GM20000 (cell line): Measurements from ENCODE around the gene DLG2.

Experiments used
- DNase-seq: peaks from one replicate; pipeline ENCODE4 v3.0.0; 2012; ENCODE audit warnings: low spot score
- TF ChIP-seq, protein P1 (sequence below): IDR thresholded peaks from 2 replicates; pipeline ENCODE4 v1.5.1; 2012; ENCODE audit warnings: mild to moderate bottlenecking, control low read depth; ENCODE audit errors: extremely low read depth, missing control alignments

DLG2 gene

DNA sequence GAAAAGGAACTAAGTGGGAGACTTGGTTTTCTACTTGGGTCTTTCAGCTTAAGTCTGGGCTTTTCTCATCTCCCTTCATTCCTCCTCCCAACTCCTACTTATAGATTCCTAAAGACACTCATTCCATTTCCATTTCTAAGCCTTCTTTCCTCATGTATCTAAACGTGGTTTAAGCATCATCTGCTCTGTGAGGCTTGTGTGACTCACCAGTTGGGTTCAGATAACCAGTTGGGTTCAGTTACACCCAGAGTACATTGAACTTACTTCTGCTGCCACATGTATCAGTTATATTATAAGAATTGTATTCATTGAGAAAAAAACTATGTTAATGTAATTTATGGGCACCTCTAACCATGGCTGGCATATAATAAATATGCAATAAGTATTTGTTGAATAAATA lies 1509.8 kb downstream of the DLG2 start:
- no peak for DNase-seq
- TF ChIP-seq, protein P1, sequence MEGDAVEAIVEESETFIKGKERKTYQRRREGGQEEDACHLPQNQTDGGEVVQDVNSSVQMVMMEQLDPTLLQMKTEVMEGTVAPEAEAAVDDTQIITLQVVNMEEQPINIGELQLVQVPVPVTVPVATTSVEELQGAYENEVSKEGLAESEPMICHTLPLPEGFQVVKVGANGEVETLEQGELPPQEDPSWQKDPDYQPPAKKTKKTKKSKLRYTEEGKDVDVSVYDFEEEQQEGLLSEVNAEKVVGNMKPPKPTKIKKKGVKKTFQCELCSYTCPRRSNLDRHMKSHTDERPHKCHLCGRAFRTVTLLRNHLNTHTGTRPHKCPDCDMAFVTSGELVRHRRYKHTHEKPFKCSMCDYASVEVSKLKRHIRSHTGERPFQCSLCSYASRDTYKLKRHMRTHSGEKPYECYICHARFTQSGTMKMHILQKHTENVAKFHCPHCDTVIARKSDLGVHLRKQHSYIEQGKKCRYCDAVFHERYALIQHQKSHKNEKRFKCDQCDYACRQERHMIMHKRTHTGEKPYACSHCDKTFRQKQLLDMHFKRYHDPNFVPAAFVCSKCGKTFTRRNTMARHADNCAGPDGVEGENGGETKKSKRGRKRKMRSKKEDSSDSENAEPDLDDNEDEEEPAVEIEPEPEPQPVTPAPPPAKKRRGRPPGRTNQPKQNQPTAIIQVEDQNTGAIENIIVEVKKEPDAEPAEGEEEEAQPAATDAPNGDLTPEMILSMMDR: no peak

DNA sequence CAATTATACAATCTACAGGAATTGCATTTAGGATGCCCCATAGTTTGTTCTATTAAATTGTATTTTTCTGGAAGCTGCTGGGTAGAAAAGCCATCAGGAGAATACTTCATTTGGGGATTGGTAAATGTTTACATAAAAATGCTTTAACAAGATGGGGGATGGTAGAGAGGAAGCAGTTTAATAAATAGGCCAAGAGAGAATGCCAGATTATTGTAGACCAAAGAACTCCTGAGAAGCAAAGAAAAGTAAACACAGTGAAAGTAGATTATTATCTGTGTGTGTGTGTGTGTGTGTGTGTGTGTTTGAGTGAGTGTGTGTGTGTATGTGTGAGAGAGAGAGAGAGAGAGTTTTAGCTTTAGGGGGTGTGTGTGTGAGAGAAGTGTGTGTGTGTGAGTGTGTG lies 1520.6 kb downstream of the DLG2 start:
- no peak for DNase-seq
- TF ChIP-seq, protein P1: no peak

DNA sequence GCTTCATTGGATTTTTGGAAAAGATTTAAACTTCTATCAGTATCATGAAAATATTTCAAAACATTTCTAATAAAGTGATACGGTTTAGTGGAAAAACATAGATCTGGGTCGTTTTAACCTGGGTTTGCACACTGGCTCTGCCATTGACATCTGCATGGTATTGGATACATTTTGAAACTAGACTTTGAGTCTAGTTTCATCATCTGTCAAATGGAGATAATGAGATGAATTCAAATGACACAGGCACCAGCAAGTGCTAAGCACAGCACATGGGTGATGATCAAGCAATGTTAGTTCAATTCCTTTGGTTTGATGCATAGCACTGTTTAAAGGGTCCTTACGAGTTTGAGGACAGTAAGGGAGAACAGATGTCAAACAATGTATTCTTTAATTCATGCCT lies 1522.0 kb downstream of the DLG2 start:
- TF ChIP-seq, protein P1: no peak

DNA sequence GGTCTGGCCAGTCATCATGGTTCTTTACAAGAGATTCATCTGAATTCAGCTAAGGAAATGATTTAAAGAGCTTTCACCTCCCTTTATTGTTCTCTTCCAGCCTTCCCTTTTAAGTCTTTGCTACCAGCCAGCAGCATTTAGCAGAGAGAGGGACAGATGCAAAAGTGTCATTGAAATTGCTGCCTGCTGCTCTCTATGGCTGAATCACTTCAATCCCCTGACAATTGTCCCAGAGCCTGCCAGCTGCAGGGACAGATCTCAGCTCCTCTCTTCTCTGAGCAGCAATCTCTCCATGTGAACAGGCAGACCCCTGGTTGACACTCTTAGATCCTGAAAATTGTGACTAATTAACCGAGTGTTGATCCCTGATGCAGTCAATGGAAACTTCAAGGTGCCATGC lies 1524.0 kb downstream of the DLG2 start:
- DNase-seq: no peak
- TF ChIP-seq, protein P1: no peak

More for the DNA sequence above, 1522.0 kb downstream of the DLG2 start:
- DNase-seq: no peak

GRCh38 chr11:84097186-84097585 lies 1530.0 kb downstream of the DLG2 start:
- DNase-seq: no peak

GRCh38 chr11:84091212-84091986 lies 1535.7 kb downstream of the DLG2 start:
- TF ChIP-seq, protein P1: no peak
- no peak for DNase-seq

More at GRCh38 chr11:84097186-84097585, 1530.0 kb downstream of the DLG2 start:
- TF ChIP-seq, protein P1: no peak

DNA sequence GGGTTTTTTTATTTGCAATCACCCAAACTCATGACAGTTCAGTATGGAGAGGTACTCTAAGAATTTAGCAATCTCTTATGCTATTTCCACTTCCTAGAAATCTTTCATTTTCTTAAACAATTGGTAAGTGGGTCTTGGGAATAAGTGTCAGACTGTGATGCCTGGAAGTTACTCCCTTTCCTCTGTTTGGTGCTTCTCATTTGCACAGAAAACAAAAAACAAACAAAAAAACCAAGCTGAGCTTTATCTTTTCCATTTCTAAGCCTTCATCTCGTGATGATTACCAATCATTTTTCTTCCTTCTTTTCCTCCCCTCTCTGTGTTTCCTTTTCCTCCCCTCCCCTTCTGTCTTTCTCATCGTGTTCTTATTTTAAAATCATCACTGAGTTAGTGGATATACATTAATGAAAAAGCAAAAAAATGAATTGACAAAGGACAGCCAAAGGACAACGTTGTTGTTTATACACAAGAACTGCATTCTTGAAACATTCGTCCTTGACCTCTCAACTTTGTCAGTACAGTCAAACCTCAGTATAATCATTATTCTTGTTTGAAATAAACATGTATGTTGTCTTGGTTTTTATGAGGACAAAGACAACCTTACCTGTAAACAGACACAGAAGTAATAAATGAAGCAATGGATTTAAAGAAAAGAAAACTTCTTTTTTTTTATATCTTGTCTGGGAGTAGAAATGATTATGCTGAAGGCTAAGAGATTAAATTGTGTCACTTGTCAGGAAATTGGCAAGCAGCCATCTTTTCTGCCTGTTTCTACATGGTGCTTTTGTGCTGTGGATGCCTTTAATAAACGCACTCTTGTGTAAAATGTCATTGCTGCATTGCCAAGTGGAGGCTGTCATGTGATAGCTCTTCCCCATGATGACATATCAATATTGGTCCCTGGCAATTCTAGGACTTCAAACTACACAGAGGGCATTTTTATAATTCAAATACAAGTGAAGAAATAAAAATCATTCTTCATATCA lies 1537.8 kb downstream of the DLG2 start:
- TF ChIP-seq, protein P1: no peak
- no peak for DNase-seq
